Muscle layer of colon (tissue), 2 donors: ENCODE measurements around the gene ITPA.

Experiments used
- H3K27ac ChIP-seq: one replicate; pipeline ENCODE4 v1.7.0; 2013; ENCODE audit warnings: low read depth, mild to moderate bottlenecking, low read length, moderate library complexity
- H3K27me3 ChIP-seq, 2 donors: one replicate each; pipeline ENCODE4 v1.7.0; 2013; ENCODE audit warnings: low read length in 2 of 2, mild to moderate bottlenecking in 2 of 2; ENCODE audit not compliant: insufficient read depth in 2 of 2, control insufficient read depth in 1 of 2
- H3K36me3 ChIP-seq: one replicate; pipeline ENCODE4 v1.7.0; 2013; ENCODE audit warnings: mild to moderate bottlenecking, low read length; ENCODE audit not compliant: insufficient read depth
- H3K4me1 ChIP-seq: one replicate; pipeline ENCODE4 v1.7.0; 2013; ENCODE audit warnings: mild to moderate bottlenecking, low read length; ENCODE audit not compliant: insufficient read depth
- H3K4me3 ChIP-seq, 2 donors: one replicate each; pipeline ENCODE4 v1.7.0; 2013; ENCODE audit warnings: low read length in 2 of 2, low read depth in 1 of 2, mild to moderate bottlenecking in 1 of 2, moderate library complexity in 1 of 2
- H3K9ac ChIP-seq: one replicate; pipeline ENCODE4 v1.7.0; 2013; ENCODE audit warnings: low read length
- H3K9me3 ChIP-seq: one replicate; pipeline ENCODE4 v1.7.0; 2013; ENCODE audit warnings: mild to moderate bottlenecking, low read length
- donor health status: abdominal sarcoma.
- donor health status: Adenocarcinoma of cecum.

ITPA gene

DNA sequence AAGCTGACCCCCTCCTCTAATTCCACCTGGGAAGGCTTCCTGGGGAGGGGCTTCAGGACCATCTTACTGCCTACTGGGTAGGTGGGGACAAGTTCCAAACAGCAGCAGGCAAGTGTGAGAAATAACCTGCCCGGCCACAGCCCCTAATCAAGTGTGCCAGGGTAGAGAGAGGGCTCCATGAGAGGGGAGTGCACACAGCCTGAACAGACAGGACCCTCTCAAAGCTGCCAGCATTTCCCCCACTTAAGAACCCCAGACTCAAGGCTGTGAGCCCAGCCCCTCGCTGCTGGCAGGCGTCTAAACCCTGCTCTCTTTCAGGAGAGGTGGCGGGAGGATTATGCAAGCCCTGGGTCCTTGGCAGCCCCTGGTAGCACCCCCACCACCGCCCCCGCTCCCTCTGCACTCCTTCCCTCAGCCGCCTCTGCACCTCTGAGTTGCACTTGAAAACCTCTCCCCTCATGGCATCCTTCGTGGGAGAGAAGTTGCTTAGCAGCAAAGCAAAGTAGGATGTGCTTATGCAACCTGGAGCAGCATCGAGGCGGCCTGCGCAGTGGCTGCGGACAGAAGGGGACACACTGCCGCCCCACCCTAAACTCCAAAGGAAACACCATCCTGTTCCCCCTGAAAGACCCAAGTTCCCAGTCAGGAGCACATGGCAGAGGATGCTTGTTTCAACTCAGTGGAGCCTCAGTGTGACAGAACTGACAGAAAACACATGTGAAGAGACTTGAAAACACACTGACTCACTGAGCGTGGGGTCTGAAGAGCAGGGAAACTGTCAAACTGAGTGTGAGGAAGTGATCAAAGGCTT lies 15.3 kb upstream of the ITPA start:
- no peak overlapping the region for H3K27ac ChIP-seq
- H3K27me3 ChIP-seq: no peaks in the 10 kb centered on the region
- H3K36me3 ChIP-seq: peaks cover 69% of the 10 kb centered on the region
- H3K9me3 ChIP-seq: no peaks in the 10 kb centered on the region
- H3K9ac ChIP-seq: no peak overlapping the region
- no peaks in the 10 kb centered on the region for H3K4me1 ChIP-seq
- no peak overlapping the region for H3K4me3 ChIP-seq

DNA sequence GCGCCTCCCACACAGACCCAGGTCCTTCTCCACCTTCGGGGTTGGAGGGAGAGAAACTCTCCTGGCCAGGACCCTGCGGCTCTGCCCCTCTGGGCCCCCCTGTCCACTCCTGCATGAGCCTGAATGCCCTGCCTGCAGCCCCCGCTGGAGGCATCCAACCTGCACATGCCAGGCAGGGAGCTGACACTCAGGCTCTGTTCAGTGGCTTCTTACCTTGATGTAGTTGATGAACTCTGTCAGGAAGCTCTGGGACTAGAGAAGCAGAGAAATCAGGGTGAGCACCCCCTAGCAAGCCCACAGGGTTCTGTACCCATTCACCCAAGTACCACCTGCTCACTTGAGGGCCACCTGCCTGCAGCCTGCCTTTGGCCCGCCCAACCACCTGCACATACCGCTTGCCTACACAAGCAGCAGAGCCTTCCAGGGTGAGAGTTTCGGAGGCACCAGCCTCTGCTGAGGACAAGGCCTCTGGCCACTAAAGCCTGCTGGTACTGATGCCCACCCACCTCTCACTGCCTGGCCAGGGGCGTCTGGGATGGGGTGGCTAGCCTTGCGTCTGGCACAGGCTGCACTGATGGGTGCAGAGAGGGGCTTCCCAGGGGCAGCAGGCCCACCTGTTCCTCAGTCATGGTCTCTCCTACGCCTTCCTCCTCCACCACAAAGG lies 14.5 kb upstream of the ITPA start:
- H3K4me1 ChIP-seq: no peaks in the 10 kb centered on the region
- no peak overlapping the region for H3K27ac ChIP-seq
- H3K4me3 ChIP-seq: no peak overlapping the region
- peaks cover 76% of the 10 kb centered on the region for H3K36me3 ChIP-seq
- no peaks in the 10 kb centered on the region for H3K27me3 ChIP-seq
- no peaks in the 10 kb centered on the region for H3K9me3 ChIP-seq
- no peak overlapping the region for H3K9ac ChIP-seq

DNA sequence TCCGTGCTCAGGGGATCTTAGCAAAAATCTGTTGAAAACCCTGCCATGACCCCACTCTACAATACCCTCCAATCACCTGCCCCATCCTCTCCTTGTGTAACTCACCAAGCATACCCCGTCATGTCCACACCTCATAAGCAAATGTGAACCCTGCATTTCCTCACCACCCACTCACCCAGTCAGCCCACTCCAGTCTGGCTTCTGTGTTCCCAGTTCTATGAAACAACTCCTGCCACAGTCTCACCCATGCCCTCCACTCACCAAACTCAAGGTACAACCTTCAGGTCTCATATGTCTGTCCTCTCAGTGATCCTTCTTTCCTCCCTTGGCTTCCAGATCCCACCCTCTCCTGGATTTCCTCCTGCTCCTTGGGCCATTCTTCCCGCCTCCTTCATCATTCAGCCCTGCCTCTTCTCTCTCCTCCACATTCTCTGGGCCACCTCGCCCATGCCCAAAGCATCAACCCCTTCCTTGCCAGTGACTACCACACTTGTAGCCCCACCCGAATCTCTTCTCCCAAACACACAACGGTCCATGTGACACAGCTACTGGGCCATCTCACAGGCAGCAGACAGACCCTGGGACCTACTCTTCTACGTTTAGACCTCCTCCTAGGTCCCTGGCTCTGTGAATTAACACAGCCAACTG lies 13.6 kb upstream of the ITPA start:
- no peaks in the 10 kb centered on the region for H3K9me3 ChIP-seq
- H3K27ac ChIP-seq: no peak overlapping the region
- H3K27me3 ChIP-seq: no peaks in the 10 kb centered on the region
- no peak overlapping the region for H3K4me3 ChIP-seq
- no peaks in the 10 kb centered on the region for H3K4me1 ChIP-seq
- no peak overlapping the region for H3K9ac ChIP-seq
- H3K36me3 ChIP-seq: peaks cover 75% of the 10 kb centered on the region

- H3K27me3 ChIP-seq: no peaks in the 10 kb centered on the region
- H3K9ac ChIP-seq: no peak overlapping the region
- peaks cover 52% of the 10 kb centered on the region for H3K36me3 ChIP-seq
- peaks cover 12% of the 10 kb centered on the region for H3K4me1 ChIP-seq
- no peak overlapping the region for H3K27ac ChIP-seq
- H3K4me3 ChIP-seq: no peak overlapping the region
- no peaks in the 10 kb centered on the region for H3K9me3 ChIP-seq
These were observed 10.1 kb upstream of the ITPA start for GRCh38 chr20:3199206-3199605.

DNA sequence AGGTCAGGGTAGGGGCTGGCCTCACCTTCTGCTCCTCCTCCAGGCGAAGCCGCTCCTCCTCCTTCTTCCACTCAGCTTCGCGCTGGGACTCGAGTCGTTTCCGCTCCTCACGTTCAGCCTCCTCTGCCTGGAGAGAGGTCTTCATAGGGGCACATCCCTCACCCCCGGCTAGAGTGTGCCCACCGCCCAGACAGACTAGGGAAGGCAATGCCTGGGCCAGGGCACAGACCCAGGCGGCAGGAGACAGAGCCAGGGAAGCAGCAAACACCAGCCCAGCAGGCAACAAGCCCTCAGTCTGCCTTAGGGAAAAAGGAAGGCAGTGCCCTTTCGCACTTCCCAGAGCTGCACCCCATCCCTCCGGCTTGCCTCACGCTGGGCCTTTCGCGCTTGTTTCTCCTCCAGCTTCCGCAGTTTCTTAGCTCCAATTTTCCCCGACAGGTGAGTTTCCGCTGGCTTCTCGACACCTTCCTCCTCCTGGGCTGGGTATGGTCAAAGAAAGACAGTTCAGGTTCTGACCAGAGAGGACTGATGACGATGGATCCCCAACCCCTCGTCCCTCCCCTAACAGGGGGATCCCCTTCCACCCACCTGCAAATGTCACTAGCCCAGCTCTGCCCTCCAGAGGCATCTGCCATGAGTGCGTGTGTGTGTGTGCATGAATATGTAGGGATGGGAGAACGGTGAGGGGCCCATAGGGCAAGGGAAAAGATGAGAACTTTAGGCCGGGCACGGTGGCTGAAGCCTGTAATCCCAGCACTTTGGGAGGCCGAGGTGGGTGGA lies 9.1 kb upstream of the ITPA start:
- no peak overlapping the region for H3K27ac ChIP-seq
- no peak overlapping the region for H3K9ac ChIP-seq
- no peaks in the 10 kb centered on the region for H3K27me3 ChIP-seq
- peaks cover 12% of the 10 kb centered on the region for H3K4me1 ChIP-seq
- H3K4me3 ChIP-seq: no peak overlapping the region
- H3K36me3 ChIP-seq: peaks cover 43% of the 10 kb centered on the region
- no peaks in the 10 kb centered on the region for H3K9me3 ChIP-seq

GRCh38 chr20:3202965-3203314 lies 6.4 kb upstream of the ITPA start:
- H3K4me1 ChIP-seq: peaks cover 12% of the 10 kb centered on the region
- H3K27me3 ChIP-seq: no peaks in the 10 kb centered on the region
- H3K9me3 ChIP-seq: no peaks in the 10 kb centered on the region
- peaks cover 28% of the 10 kb centered on the region for H3K36me3 ChIP-seq
- peak overlapping the region in 1 of 2 donors; percentile 77 for H3K4me3 ChIP-seq
- no peak overlapping the region for H3K27ac ChIP-seq
- H3K9ac ChIP-seq: peak overlapping the region; percentile 87

GRCh38 chr20:3203315-3204123 lies 5.8 kb upstream of the ITPA start:
- peaks cover 28% of the 10 kb centered on the region for H3K36me3 ChIP-seq
- H3K4me3 ChIP-seq: peak overlapping the region; percentile 71 to 77
- H3K27me3 ChIP-seq: no peaks in the 10 kb centered on the region
- peak overlapping the region; percentile 93 for H3K27ac ChIP-seq
- H3K9me3 ChIP-seq: no peaks in the 10 kb centered on the region
- H3K4me1 ChIP-seq: peaks cover 15% of the 10 kb centered on the region
- H3K9ac ChIP-seq: peak overlapping the region; percentile 87

- peak within 1 kb of the TSS; percentile 87 for H3K9ac ChIP-seq
- H3K4me1 ChIP-seq: peaks cover 18% of the 10 kb centered on the region
- no peaks in the 10 kb centered on the region for H3K27me3 ChIP-seq
- H3K4me3 ChIP-seq: peak within 1 kb of the TSS; percentile 71 to 77
- no peaks in the 10 kb centered on the region for H3K9me3 ChIP-seq
- H3K36me3 ChIP-seq: peaks cover 21% of the 10 kb centered on the region
- H3K27ac ChIP-seq: peak within 1 kb of the TSS; percentile 93
These were observed 5.0 kb upstream of the ITPA start, which contains the start of gene DDRGK1 for GRCh38 chr20:3204124-3204794. TSS of gene DDRGK1 (minus strand) at chr20:3204682. CDS start at chr20:3204627, 55 bp downstream.

GRCh38 chr20:3208786-3209256 lies 477 bp upstream of the ITPA start:
- H3K9me3 ChIP-seq: no peaks in the 10 kb centered on the region
- peaks cover 16% of the 10 kb centered on the region for H3K4me1 ChIP-seq
- peak overlapping the region; percentile 39 for H3K9ac ChIP-seq
- peak overlapping the region; percentile 85 for H3K27ac ChIP-seq
- H3K36me3 ChIP-seq: peaks cover 6% of the 10 kb centered on the region
- H3K27me3 ChIP-seq: no peaks in the 10 kb centered on the region
- H3K4me3 ChIP-seq: peak overlapping the region; percentile 76 to 95

DNA sequence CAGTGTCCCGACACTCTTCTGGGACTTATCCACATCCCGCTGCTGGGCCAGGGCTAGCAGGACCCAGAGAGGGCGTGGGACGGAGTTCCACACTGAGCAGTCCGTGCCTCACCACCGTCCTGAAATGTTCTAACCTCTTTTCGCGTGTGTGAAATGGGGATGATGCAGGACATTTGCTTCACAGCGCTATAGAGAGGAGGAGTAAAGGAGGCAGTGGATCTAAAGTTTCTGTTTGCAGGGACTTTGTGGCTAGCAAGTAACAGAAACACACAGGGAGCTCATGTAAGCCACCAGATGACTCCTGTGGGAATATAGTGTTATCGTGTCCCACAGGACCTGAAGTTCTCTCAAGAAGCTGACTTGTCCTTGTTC lies 634 bp downstream of the ITPA start:
- H3K27ac ChIP-seq: peak overlapping the region; percentile 85
- H3K27me3 ChIP-seq: no peaks in the 10 kb centered on the region
- H3K4me1 ChIP-seq: peaks cover 15% of the 10 kb centered on the region
- H3K9ac ChIP-seq: peak overlapping the region; percentile 39
- H3K36me3 ChIP-seq: peaks cover 6% of the 10 kb centered on the region
- H3K9me3 ChIP-seq: no peaks in the 10 kb centered on the region
- H3K4me3 ChIP-seq: peak overlapping the region; percentile 76 to 95
